PFSK-1 (cell line): ENCODE data around the gene MAP4.

Experiments
- FOXP2 ChIP-seq: optimal IDR thresholded peaks from 2 replicates; pipeline ENCODE3; 2011; ENCODE audit warnings: borderline replicate concordance, control low read depth, inconsistent platforms; ENCODE audit not compliant: insufficient read depth; ENCODE audit errors: extremely low read length, extremely low read depth
- POLR2AphosphoS5 ChIP-seq: IDR thresholded peaks from 2 replicates; pipeline ENCODE4 v1.6.1; 2012; ENCODE audit warnings: low read depth, mild to moderate bottlenecking, control low read depth, low read length, moderate library complexity
- REST ChIP-seq, 2 experiments: IDR thresholded peaks; 2 replicates each; pipeline versions ENCODE4 v1.6.1 to v1.8.0; 2011 to 2012; ENCODE audit warnings: low read depth in 2 of 2, low read length in 2 of 2, control low read depth in 1 of 2, inconsistent platforms in 1 of 2, mild to moderate bottlenecking in 1 of 2, moderate library complexity in 1 of 2; ENCODE audit not compliant: insufficient read depth in 1 of 2
- SIN3A ChIP-seq: IDR thresholded peaks from 2 replicates; pipeline ENCODE4 v1.6.1; 2012; ENCODE audit warnings: mild to moderate bottlenecking, low read length, moderate library complexity, borderline replicate concordance; ENCODE audit not compliant: insufficient read depth
- TAF1 ChIP-seq: IDR thresholded peaks from 2 replicates; pipeline ENCODE4 v1.6.1; 2012; ENCODE audit warnings: low read length, control low read depth, borderline replicate concordance; ENCODE audit not compliant: insufficient read depth

Gene MAP4

GRCh38 chr3:47872916-47873315 lies 143.3 kb downstream of the MAP4 start:
- TF ChIP-seq SIN3A = no peak
- TF ChIP-seq TAF1 = no peak
- TF ChIP-seq FOXP2 = no peak
- TF ChIP-seq POLR2AphosphoS5 = no peak
- TF ChIP-seq REST (IDR thresholded peaks at IDR 0.05; ENCODE audit: insufficient read depth in 1 of 2, low read depth in 2 of 2, low read length in 2 of 2) = no peak

DNA sequence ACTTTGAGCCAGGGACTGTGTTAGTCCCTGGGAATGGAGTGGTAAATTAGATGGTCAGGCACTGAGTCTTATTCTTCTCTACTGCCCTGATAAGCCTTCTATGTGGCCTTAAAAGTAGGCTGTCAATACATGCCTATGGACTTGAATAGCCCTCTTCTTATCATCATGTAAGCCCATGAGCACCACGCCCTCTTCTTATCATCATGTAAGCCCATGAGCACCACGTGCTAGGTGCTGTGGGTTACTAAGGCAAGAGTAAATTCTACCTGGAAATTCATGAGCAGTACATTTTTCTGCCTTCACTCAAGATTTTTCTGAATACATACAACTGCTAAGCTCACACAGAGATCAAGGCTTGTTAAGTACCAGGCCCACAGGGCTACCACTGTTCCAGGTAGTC lies 144.8 kb downstream of the MAP4 start:
- TF ChIP-seq REST (IDR thresholded peaks at IDR 0.05; ENCODE audit: insufficient read depth in 1 of 2, low read depth in 2 of 2, low read length in 2 of 2) (no peak), FOXP2 (no peak), POLR2AphosphoS5 (no peak), TAF1 (no peak), SIN3A (no peak)

GRCh38 chr3:47870702-47871260 lies 145.4 kb downstream of the MAP4 start:
- TF ChIP-seq REST (IDR thresholded peaks at IDR 0.05; ENCODE audit: insufficient read depth in 1 of 2, low read depth in 2 of 2, low read length in 2 of 2) = no peak
- no peak for TF ChIP-seq TAF1
- TF ChIP-seq POLR2AphosphoS5 = no peak
- no peak for TF ChIP-seq FOXP2
- TF ChIP-seq SIN3A = no peak

- TF ChIP-seq SIN3A (no peak), TAF1 (no peak)
Measured at GRCh38 chr3:47870156-47870555, 146.1 kb downstream of the MAP4 start.

DNA sequence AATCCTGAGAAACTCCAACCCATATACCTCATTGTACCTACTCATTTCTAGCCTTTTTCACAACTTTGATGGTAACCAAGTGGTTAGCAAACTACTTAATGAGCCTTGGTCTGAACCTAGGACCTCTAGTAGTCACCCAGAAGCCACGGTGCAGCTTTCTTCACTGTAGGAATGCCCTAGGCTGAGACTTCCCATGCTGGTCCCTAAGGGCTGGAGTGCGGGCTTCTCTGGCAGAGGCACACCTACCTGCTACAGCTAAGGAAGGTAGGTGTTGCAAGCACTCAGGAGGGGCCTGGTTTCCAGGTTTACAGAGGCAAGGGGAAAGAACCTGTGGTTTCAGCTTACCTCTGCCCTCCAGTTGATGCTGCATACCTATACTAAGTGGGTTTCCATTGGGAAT lies 147.9 kb downstream of the MAP4 start:
- no peak for TF ChIP-seq FOXP2
- no peak for TF ChIP-seq REST (IDR thresholded peaks at IDR 0.05; ENCODE audit: insufficient read depth in 1 of 2, low read depth in 2 of 2, low read length in 2 of 2)
- no peak for TF ChIP-seq TAF1
- TF ChIP-seq POLR2AphosphoS5 = no peak
- no peak for TF ChIP-seq SIN3A
